ENCODE results near the gene ABCB8.

The ABCB8 gene

GRCh38 chr7:151095123-151095797, 67.0 kb downstream of the ABCB8 start:
- FAIRE-seq = no peak
- no peak for DNase-seq (ENCODE audit: extremely low spot score, insufficient read length, low read depth)

- DNase-seq (ENCODE audit: extremely low spot score, insufficient read length, low read depth) (no peak), FAIRE-seq (no peak)
These were observed 67.7 kb downstream of the ABCB8 start for GRCh38 chr7:151095828-151096475.

Measured in GM18507 (cell line).